SIG-M5 treated with dmso at 0.1 percent for 504 hours (cell line): Measurements from ENCODE around the gene TERT.
"Not testable (repeated sequence)": the region's sequence is repeated elsewhere in the genome, so short reads cannot be mapped to it uniquely, and the experiment has no call there.

Experiments used
- DNase-seq: peaks from one replicate; lab custom pipeline; 2025; ENCODE audit not compliant: unreplicated experiment; lab: John Stamatoyannopoulos, UW

TERT gene

GRCh38 chr5:1242733-1243486 lies 52.0 kb downstream of the TERT start:
- DNase-seq = no peak

- DNase-seq = no peak
These were observed 53.3 kb downstream of the TERT start for GRCh38 chr5:1241509-1242080.

GRCh38 chr5:1240496-1241260 lies 54.2 kb downstream of the TERT start:
- DNase-seq = no peak

- DNase-seq = no peak
These were observed 55.2 kb downstream of the TERT start for GRCh38 chr5:1239505-1240251.

- DNase-seq = no peak
These were observed 59.0 kb downstream of the TERT start for GRCh38 chr5:1235838-1236237.

GRCh38 chr5:1235379-1235778 lies 59.5 kb downstream of the TERT start:
- DNase-seq = peak; percentile 0

- no peak for DNase-seq
These were observed 62.1 kb downstream of the TERT start for GRCh38 chr5:1232780-1233179.

GRCh38 chr5:1231354-1231905 lies 63.4 kb downstream of the TERT start:
- DNase-seq = no peak

- DNase-seq = no peak
These were observed 64.3 kb downstream of the TERT start for GRCh38 chr5:1230551-1230950.

- DNase-seq = no peak
These were observed 65.0 kb downstream of the TERT start for GRCh38 chr5:1229822-1230221.

GRCh38 chr5:1229023-1229422 lies 65.8 kb downstream of the TERT start:
- not testable (repeated sequence) for DNase-seq

GRCh38 chr5:1228120-1228519 lies 66.7 kb downstream of the TERT start:
- DNase-seq = no peak

GRCh38 chr5:1227667-1228066 lies 67.2 kb downstream of the TERT start:
- DNase-seq = no peak

- DNase-seq = no peak
These were observed 67.9 kb downstream of the TERT start for GRCh38 chr5:1226839-1227581.

- no peak for DNase-seq
These were observed 68.6 kb downstream of the TERT start for GRCh38 chr5:1226231-1226630.

- no peak for DNase-seq
These were observed 69.8 kb downstream of the TERT start, which contains the start of gene SLC6A18 for GRCh38 chr5:1225081-1225480. Gene SLC6A18 (plus strand): TSS chr5:1225381. CDS start chr5:1225478, 97 bp downstream.

GRCh38 chr5:1224631-1225030 lies 70.2 kb downstream of the TERT start:
- DNase-seq = no peak

- DNase-seq = no peak
These were observed 71.6 kb downstream of the TERT start for GRCh38 chr5:1223278-1223670.

- no peak for DNase-seq
These were observed 72.1 kb downstream of the TERT start for GRCh38 chr5:1222621-1223277.

GRCh38 chr5:1222147-1222546 lies 72.7 kb downstream of the TERT start:
- no peak for DNase-seq
